Ovary (tissue), 9 donors: ENCODE measurements around the gene VSIG4. TPM values are rescaled to one million over a fixed set of nuclear protein-coding genes. Genes with fewer than 3 reads are reported as not detected.

Experiments
- DNase-seq, 5 donors: peaks; one replicate each; pipeline ENCODE4 v3.0.0-alpha.2; 2019 to 2020
- H3K27ac ChIP-seq, 2 donors: fragments of 200-600 bp; one replicate each; pipeline versions ENCODE4 v1.5.1 to v1.8.0; 2019 to 2022
- H3K27me3 ChIP-seq: fragments of 200-600 bp; one replicate; pipeline ENCODE4 v1.8.0; 2022
- H3K36me3 ChIP-seq: fragments of 200-600 bp; sonication (generic); one replicate; pipeline ENCODE4 v1.5.1; 2019
- H3K4me1 ChIP-seq: one replicate; pipeline ENCODE4 v1.8.1; 2013; ENCODE audit warnings: mild to moderate bottlenecking, moderate library complexity; ENCODE audit not compliant: insufficient read depth
- H3K4me3 ChIP-seq: fragments of 200-600 bp; sonication (generic); one replicate; pipeline ENCODE4 v1.5.1; 2017
- H3K9me3 ChIP-seq, 2 donors: fragments of 200-600 bp in 1 of 2; sonication (generic) in 1 of 2; one replicate each; pipeline versions ENCODE4 v1.5.1 to v1.8.1; 2013 to 2019; ENCODE audit warnings: mild to moderate bottlenecking in 1 of 2, moderate library complexity in 1 of 2
- EP300 ChIP-seq: sonication (generic); formaldehyde crosslinking; IDR thresholded peaks from one replicate; pipeline ENCODE4 v1.6.1; 2017; ENCODE audit warnings: antibody characterized with exemption
- POLR2A ChIP-seq: fragments of 450-650 bp; IDR thresholded peaks from one replicate; pipeline ENCODE4 v1.6.1; 2017; ENCODE audit warnings: antibody characterized with exemption, mild to moderate bottlenecking, moderate library complexity
- WGBS, 3 donors: extraction: QIAGEN DNeasy Blood & Tissue Kit in 1 of 3; methylation state at CpG; one replicate each; pipeline versions ENCODE4 v1.1.5 to v1.1.7; 2013 to 2017; 5-methylcytosine and 5-hydroxymethylcytosine counted together
- intact Hi-C, 4 donors: fragments of 100-400 bp; cut with DNase I; formaldehyde crosslinking; loops; one replicate each; pipeline versions ENCODE4 v1.11.0 to v1.15.1; 2022 to 2023
- polyA plus RNA-seq, 2 donors: library from polyadenylated mRNA; stranded (reverse); fragments of 200-250 nt in 1 of 2; fragments of 350-450 nt in 1 of 2; fragmentation: Illumina TruSeq in 1 of 2; extraction: RNeasy Lipid Tissue Mini Kit (QIAGEN cat#74804) in 1 of 2; gene quantifications; one replicate each; pipeline ENCODE4 v1.2.3, GENCODE V29; 2013 to 2014
- total RNA-seq, 7 donors: library from RNA; depleted of rRNA in 2 of 7; stranded (reverse); fragments of >200 nt in 2 of 7; fragmentation: NEBNext Ultra II Directional in 3 of 7; extraction: Animal tissue kit (Norgen Biotek cat#: 25700) in 3 of 7; gene quantifications; one replicate each; pipeline versions ENCODE4 v1.1.0 to v1.2.4, GENCODE V29; 2016 to 2023
- TF ChIP-seq, protein P1 (sequence below), 3 donors: fragments of 450-650 bp in 2 of 3; fragments of 200-600 bp in 1 of 3; IDR thresholded peaks; one replicate each; pipeline versions ENCODE4 v1.5.1 to v1.8.0; 2016 to 2022; ENCODE audit warnings: antibody characterized with exemption in 3 of 3, mild to moderate bottlenecking in 1 of 3
- donor health status: DM: no; HTN: no; CAD: no; lungs with moderate emphysema.
- donor health status: DM: no; HTN: no; CAD: no.
- donor health status: Bipolar disorder and iron deficiency.
- donor health status: DM: yes; HTN: yes; CAD: no.
- donor health status: DM: no; HTN: no; CAD: no.
- donor health status: DM: yes; HTN: yes; CAD: no.

VSIG4 gene
- total and polyA plus RNA-seq, 9 donors: 4.4 to 92.5 (median 30.3) TPM

DNA sequence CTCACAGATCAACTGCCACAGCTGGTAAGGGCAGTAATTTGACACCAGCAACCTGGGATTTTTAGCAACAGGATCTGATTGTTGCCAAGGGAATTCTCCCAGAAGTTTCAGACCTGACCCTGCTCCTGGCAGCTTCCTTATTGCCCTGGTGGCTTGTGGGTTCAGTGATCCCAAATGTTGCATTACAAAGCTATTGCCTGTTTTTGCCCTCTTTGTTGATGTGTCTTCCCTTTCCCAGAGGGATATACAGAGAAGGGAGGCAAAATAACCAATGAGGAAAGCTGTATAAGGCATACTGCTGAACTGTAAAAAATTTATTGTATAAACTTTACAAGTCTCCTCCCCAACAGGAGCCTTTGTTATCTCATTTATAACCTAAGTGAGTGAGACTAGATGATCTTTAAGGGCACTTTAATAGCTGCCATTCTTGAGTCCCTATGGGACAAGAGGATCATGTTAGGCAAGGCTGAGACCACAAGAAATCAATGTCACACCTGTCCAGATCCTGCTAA is 22.2 kb downstream of the VSIG4 start:
- TF ChIP-seq EP300 (no peak), POLR2A (no peak)
- TF ChIP-seq, protein P1, sequence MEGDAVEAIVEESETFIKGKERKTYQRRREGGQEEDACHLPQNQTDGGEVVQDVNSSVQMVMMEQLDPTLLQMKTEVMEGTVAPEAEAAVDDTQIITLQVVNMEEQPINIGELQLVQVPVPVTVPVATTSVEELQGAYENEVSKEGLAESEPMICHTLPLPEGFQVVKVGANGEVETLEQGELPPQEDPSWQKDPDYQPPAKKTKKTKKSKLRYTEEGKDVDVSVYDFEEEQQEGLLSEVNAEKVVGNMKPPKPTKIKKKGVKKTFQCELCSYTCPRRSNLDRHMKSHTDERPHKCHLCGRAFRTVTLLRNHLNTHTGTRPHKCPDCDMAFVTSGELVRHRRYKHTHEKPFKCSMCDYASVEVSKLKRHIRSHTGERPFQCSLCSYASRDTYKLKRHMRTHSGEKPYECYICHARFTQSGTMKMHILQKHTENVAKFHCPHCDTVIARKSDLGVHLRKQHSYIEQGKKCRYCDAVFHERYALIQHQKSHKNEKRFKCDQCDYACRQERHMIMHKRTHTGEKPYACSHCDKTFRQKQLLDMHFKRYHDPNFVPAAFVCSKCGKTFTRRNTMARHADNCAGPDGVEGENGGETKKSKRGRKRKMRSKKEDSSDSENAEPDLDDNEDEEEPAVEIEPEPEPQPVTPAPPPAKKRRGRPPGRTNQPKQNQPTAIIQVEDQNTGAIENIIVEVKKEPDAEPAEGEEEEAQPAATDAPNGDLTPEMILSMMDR (IDR thresholded peaks at IDR 0.05): no peak
- no peaks in the 10 kb centered on the region for H3K36me3 ChIP-seq
- no peak overlapping the region for H3K27ac ChIP-seq
- H3K4me1 ChIP-seq: no peaks in the 10 kb centered on the region
- no peaks in the 10 kb centered on the region for H3K27me3 ChIP-seq
- no peak for DNase-seq
- H3K4me3 ChIP-seq: no peak overlapping the region
- intact Hi-C loops: no loop called here
- H3K9me3 ChIP-seq: no peaks in the 10 kb centered on the region

DNA sequence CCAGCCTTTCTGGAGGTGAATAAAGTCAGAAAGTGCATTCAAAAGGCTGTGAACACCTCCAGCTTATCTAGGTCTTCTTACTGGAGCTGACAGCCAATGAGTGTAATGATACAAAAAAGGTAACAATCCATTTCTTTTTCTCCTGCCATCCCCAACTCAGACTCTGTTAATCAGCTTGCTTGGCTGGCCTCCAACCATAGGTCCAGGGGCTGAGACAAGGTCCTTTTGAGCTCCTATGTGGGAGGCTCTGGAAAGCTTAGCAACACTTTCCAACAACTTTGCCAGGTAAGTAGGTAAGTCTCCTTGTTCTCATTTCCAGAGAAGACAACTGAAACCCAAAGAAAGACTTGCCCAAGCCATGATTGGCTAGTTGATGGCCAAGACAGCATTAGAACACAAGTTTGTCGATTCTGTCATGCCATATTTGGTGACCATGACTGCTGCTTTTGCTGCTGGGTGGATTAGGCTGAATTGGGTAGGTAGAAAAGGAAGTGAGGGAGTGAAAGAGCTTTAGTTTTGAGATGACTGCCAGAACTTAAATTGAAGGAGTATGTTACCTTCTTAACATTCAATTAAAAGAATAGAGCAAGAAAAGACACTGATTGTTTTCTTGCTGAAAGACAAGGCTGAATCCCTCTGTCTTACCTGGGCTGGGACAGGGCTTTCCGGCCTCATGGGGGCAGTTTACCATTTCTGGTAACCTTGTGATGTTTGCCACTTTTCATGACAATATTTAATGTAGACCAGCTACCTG is 22.8 kb downstream of the VSIG4 start:
- Histone ChIP-seq H3K27ac (no peak overlapping the region), H3K9me3 (no peaks in the 10 kb centered on the region), H3K4me3 (no peak overlapping the region), H3K36me3 (no peaks in the 10 kb centered on the region), H3K4me1 (no peaks in the 10 kb centered on the region), H3K27me3 (no peaks in the 10 kb centered on the region)
- WGBS, 3 donors: 48 to 67% (median 54%) methylated on average over 2 of the region's 2 CpGs
- intact Hi-C loops: no loop called here
- DNase-seq: no peak
- TF ChIP-seq, protein P1 (IDR thresholded peaks at IDR 0.05): no peak
- TF ChIP-seq POLR2A (no peak), EP300 (no peak)

DNA sequence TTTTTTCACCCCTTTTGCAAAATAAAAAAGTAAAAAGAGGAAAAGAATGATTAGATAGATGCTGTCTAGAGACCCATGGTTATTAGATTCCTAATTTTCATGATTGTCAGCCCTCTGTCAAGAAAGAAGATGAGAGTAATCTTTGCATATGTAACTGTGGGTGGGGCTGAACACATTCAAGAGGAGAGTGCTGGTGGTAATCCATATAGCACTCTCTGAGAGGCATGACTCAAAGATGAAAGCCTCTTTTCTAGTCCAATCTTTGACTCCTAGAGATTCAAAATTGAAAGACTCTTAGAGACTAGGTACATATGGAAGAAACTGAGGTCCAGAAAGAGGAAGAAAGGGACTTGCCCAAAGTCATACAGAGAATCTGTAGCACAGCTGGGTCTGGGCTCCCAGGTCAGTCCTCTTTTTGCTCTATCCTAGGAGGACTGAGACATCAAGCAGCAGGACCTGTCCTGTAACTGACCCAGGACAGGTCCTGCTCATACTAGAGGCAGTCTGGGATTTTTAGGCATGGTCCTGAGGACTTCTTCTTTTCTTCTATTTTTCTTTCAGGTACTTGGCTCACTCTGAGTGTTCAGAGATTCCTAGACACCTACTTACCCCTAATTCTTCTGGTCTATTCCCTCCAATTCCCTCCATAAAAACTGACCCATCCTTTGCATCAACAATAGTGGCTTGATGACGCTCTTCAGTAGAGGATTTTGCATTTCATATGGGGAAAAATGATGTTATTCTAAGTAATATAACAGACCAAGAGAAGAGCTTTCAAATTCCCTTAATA is 23.8 kb downstream of the VSIG4 start:
- Histone ChIP-seq H3K27me3 (no peaks in the 10 kb centered on the region), H3K4me1 (no peaks in the 10 kb centered on the region), H3K4me3 (no peak overlapping the region), H3K27ac (no peak overlapping the region), H3K36me3 (no peaks in the 10 kb centered on the region), H3K9me3 (no peaks in the 10 kb centered on the region)
- intact Hi-C loops: no loop called here
- WGBS, 3 donors: 25 to 59% (median 54%) methylated on average over 1 of the region's 1 CpG
- DNase-seq: no peak
- TF ChIP-seq EP300 (no peak), POLR2A (no peak)
- TF ChIP-seq, protein P1 (IDR thresholded peaks at IDR 0.05): no peak

DNA sequence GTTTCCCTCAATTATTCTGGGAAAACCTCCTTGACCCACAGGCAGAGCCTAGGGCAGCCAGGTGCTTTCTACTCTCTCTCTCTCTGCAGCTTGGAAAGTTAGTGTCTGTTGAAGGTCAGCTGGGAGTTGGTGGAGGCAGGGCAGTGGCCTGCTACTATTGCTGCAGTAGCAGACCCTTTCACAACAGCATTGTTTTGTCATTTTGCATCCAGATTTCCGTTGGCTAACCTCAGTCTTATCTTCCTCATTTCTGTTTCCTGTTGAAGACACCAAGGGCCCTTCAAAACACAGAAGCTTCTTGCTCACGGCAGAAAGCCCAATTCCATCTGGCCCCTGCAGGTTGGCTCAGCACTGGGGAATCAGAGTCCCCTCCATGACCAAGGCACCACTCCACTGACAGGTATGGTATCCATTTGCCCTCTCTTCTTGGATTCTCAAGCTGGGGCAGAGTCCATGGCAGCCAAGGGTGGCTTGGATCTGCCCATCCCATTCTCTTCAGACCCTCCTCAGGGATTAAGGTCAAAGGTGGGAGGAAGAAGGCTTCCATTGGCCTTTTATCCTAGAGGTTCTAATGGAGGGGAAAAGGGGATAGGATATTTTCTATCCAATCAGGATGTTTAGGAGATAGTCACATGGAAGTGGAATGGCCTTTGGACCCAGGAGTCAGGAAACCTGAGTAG is 24.6 kb downstream of the VSIG4 start:
- H3K36me3 ChIP-seq: no peaks in the 10 kb centered on the region
- H3K27ac ChIP-seq: no peak overlapping the region
- no peaks in the 10 kb centered on the region for H3K9me3 ChIP-seq
- 19 to 38% (median 20%) methylated on average over 2 of the region's 2 CpGs for WGBS, 3 donors
- no peak for TF ChIP-seq POLR2A
- TF ChIP-seq EP300: no peak
- TF ChIP-seq, protein P1 (IDR thresholded peaks at IDR 0.05): no peak
- H3K4me1 ChIP-seq: no peaks in the 10 kb centered on the region
- H3K4me3 ChIP-seq: no peak overlapping the region
- H3K27me3 ChIP-seq: no peaks in the 10 kb centered on the region
- DNase-seq: no peak
- intact Hi-C loops: no loop called here
